HepG2 (cell line): ENCODE results near the gene IFITM5. TPM values are rescaled to one million over a fixed set of nuclear protein-coding genes. Genes with fewer than 3 reads are reported as not detected.

Source experiments
- ATAC-seq: fragments of 200-7000 bp; cut with Tn5 transposase; 3 replicates; pipeline ENCODE4 v1.9.1; 2020; ENCODE audit warnings: mild to moderate bottlenecking, moderate library complexity
- BruUV-seq: library from RNA; stranded (reverse); fragments of 400-500 nt; replicated peaks from 2 replicates; lab custom pipeline; 2021; lab: Mats Ljungman, UMichigan
- CTCF ChIA-PET: fragments of 300-600 bp; formaldehyde crosslinking; extraction: SDS; loops from one replicate; lab custom pipeline; 2021; ENCODE audit warnings: low total read pairs, inconsistent platforms, low intra/inter-chr PET ratio; lab: Yijun Ruan, JAX
- POLR2A ChIA-PET: fragments of 350-600 bp; sonication (Branson Sonifier 250); formaldehyde crosslinking; loops from one replicate; lab custom pipeline; 2020; ENCODE audit warnings: antibody characterized with exemption, inconsistent platforms; lab: Yijun Ruan, JAX
- DNase-seq: peaks from one replicate; pipeline ENCODE4 v3.0.0-alpha.2; 2015; ENCODE audit warnings: low spot score
- FAIRE-seq: peaks from 3 replicates; lab custom pipeline; 2011; peaks lifted over from hg19 to GRCh38; lab: Jason Lieb, UNC
- H2AFZ ChIP-seq: one replicate; pipeline ENCODE4 v1.6.1; 2011; ENCODE audit warnings: low read length, inconsistent platforms
- H3K27ac ChIP-seq: fragments of 300-600 bp; 3 replicates; pipeline ENCODE4 v1.8.0; 2011; ENCODE audit warnings: mixed run types, mild to moderate bottlenecking, mixed read lengths, low read length, inconsistent platforms; ENCODE audit not compliant: insufficient read depth; ENCODE audit errors: extremely low read length
- H3K27me3 ChIP-seq, 2 experiments: fragments of 200-600 bp in 1 of 2; 2 replicates in 1 of 2; 3 replicates in 1 of 2; pipeline versions ENCODE4 v1.6.0 to v1.8.0; 2011; ENCODE audit warnings: low read length in 2 of 2, mild to moderate bottlenecking in 2 of 2, moderate library complexity in 2 of 2, inconsistent platforms in 1 of 2; ENCODE audit not compliant: insufficient read depth in 2 of 2, control insufficient read depth in 1 of 2
- H3K36me3 ChIP-seq, 2 experiments: fragments of 200-600 bp in 1 of 2; replicated peaks in 1 of 2; 2 replicates in 1 of 2; 3 replicates in 1 of 2; pipeline versions ENCODE4 v1.5.1 to v1.8.0; 2011; ENCODE audit warnings: low read length in 2 of 2, inconsistent platforms in 1 of 2; ENCODE audit not compliant: insufficient read depth in 2 of 2, control insufficient read depth in 1 of 2
- H3K4me1 ChIP-seq: 2 replicates; pipeline ENCODE4 v1.5.1; 2012; ENCODE audit warnings: low read length, inconsistent platforms; ENCODE audit not compliant: insufficient read depth
- H3K4me2 ChIP-seq: 2 replicates; pipeline ENCODE4 v1.6.0; 2011; ENCODE audit warnings: low read depth, low read length, inconsistent platforms
- H3K4me3 ChIP-seq, 3 experiments: fragments of 200-600 bp in 1 of 3; sonication (generic), shearing (Covaris generic) in 1 of 3; replicated peaks in 1 of 3; 2 replicates each; pipeline ENCODE4 v1.5.1; 2011 to 2016; ENCODE audit warnings: low read length in 3 of 3, inconsistent platforms in 2 of 3, low read depth in 2 of 3, mild to moderate bottlenecking in 2 of 3, control low read depth in 1 of 3, mixed read lengths in 1 of 3; ENCODE audit not compliant: insufficient read depth in 1 of 3
- H3K79me2 ChIP-seq: one replicate; pipeline ENCODE4 v1.6.1; 2011; ENCODE audit warnings: low read length, inconsistent platforms; ENCODE audit not compliant: insufficient read depth
- H3K9ac ChIP-seq: 2 replicates; pipeline ENCODE4 v1.6.0; 2011; ENCODE audit warnings: mild to moderate bottlenecking, low read depth, low read length, inconsistent platforms; ENCODE audit not compliant: insufficient read depth
- H3K9me3 ChIP-seq: 2 replicates; pipeline ENCODE4 v1.5.1; 2012; ENCODE audit warnings: mild to moderate bottlenecking, low read length
- H4K20me1 ChIP-seq: 2 replicates; pipeline ENCODE4 v1.6.0; 2011; ENCODE audit warnings: inconsistent platforms, mild to moderate bottlenecking, low read length, moderate library complexity; ENCODE audit not compliant: insufficient read depth
- DPF2 ChIP-seq: sonication (generic); formaldehyde crosslinking; IDR thresholded peaks from 2 replicates; pipeline ENCODE4 v1.4.0; 2020; ENCODE audit warnings: mild to moderate bottlenecking, low read depth, missing genetic modification reagents, borderline replicate concordance
- HNRNPLL ChIP-seq: fragments of 200-400 bp; formaldehyde crosslinking; IDR thresholded peaks from 2 replicates; pipeline ENCODE4 v1.6.1; 2017; ENCODE audit warnings: mild to moderate bottlenecking, low read depth, low read length; ENCODE audit not compliant: poor library complexity, severe bottlenecking
- NONO ChIP-seq, 2 experiments: fragments of 450-650 bp in 1 of 2; sonication (generic) in 1 of 2; formaldehyde crosslinking in 1 of 2; IDR thresholded peaks in 1 of 2; conservative IDR thresholded peaks in 1 of 2; 2 replicates each; pipeline versions ENCODE4 v1.6.1 to v1.8.0; 2017 to 2022; ENCODE audit warnings: mild to moderate bottlenecking in 1 of 2, missing genetic modification reagents in 1 of 2, moderate library complexity in 1 of 2
- PLSCR1 ChIP-seq: sonication (generic); formaldehyde crosslinking; IDR thresholded peaks from 2 replicates; pipeline ENCODE4 v1.5.0; 2020; ENCODE audit warnings: missing genetic modification reagents, mild to moderate bottlenecking, borderline replicate concordance
- RELA ChIP-seq: sonication (generic); formaldehyde crosslinking; IDR thresholded peaks from 2 replicates; pipeline ENCODE4 v1.4.0; 2020; ENCODE audit warnings: missing genetic modification reagents
- TCF12 ChIP-seq, 2 experiments: fragments of 450-650 bp in 1 of 2; sonication (generic) in 1 of 2; formaldehyde crosslinking in 1 of 2; IDR thresholded peaks; 2 replicates each; pipeline versions ENCODE4 v1.6.1 to v1.8.0; 2017 to 2022; ENCODE audit warnings: antibody characterized with exemption in 1 of 2, mild to moderate bottlenecking in 1 of 2, missing genetic modification reagents in 1 of 2, moderate library complexity in 1 of 2
- TCF7 ChIP-seq: sonication (generic); IDR thresholded peaks from 2 replicates; pipeline ENCODE4 v1.6.1; 2016; ENCODE audit warnings: antibody characterized with exemption, low read depth
- YEATS4 ChIP-seq: sonication (generic); formaldehyde crosslinking; IDR thresholded peaks from 2 replicates; pipeline ENCODE4 v1.4.0; 2020; ENCODE audit warnings: missing genetic modification reagents, borderline replicate concordance
- ZNF710 ChIP-seq: sonication (generic); formaldehyde crosslinking; IDR thresholded peaks from 2 replicates; pipeline ENCODE4 v1.5.0; 2020; ENCODE audit warnings: mild to moderate bottlenecking, missing genetic modification reagents, borderline replicate concordance
- WGBS: methylation state at CpG from one replicate; pipeline ENCODE4 v1.1.6; 2017; ENCODE audit warnings: low lambda C conversion rate; 5-methylcytosine and 5-hydroxymethylcytosine counted together
- in situ Hi-C: cut with HindIII; loops from 2 replicates; pipeline ENCODE4 v1.10.0; 2017; ENCODE audit warnings: low pct_unique_long_range_greater_than_20kb; ENCODE audit not compliant: extremely low pct_ligation_motif_present
- intact Hi-C: fragments of 100-400 bp; cut with micrococcal nuclease; formaldehyde crosslinking; loops from one replicate; pipeline ENCODE4 v1.10.0; 2022; ENCODE audit not compliant: unreplicated experiment
- polyA plus RNA-seq, 8 experiments: library from polyadenylated mRNA; depleted of rRNA in 3 of 8; stranded (reverse) in 7 of 8; unstranded in 1 of 8; fragments of >200 nt; fragmentation: Illumina TruSeq in 4 of 8; extraction: Trizol in 4 of 8; gene quantifications; 2 replicates each; pipeline versions ENCODE4 v1.2.1 to v1.2.3, GENCODE V29; 2011 to 2016; ENCODE audit warnings: low read depth in 4 of 8, missing spikeins in 1 of 8, mixed read lengths in 1 of 8; ENCODE audit not compliant: insufficient read depth in 1 of 8
- small RNA-seq, 3 experiments: library from RNA; depleted of rRNA; stranded (forward); fragments of <200 nt; gene quantifications; one replicate each; pipeline ENCODE3, GENCODE V24; 2012; ENCODE audit warnings: low read depth in 2 of 3, low replicate concordance in 1 of 3; ENCODE audit not compliant: insufficient read length in 3 of 3, insufficient read depth in 2 of 3
- total RNA-seq, 5 experiments: library from RNA; depleted of rRNA; stranded (reverse); fragments of >200 nt; fragmentation: Illumina TruSeq; extraction: Trizol; gene quantifications; 2 replicates each; pipeline ENCODE4 v1.2.3, GENCODE V29; 2016; ENCODE audit warnings: low read depth in 1 of 5

IFITM5 gene
- total and polyA plus RNA-seq, 2 of the 13 experiments (the other 11 are each of a cell fraction or from before 2014, with no cell fraction given), result not detected

- BruUV-seq, result no TSS peak
- no peaks in the 10 kb centered on the region for H3K4me1 ChIP-seq
- H3K4me2 ChIP-seq, result no peak overlapping the region
- H2AFZ ChIP-seq, result no peak overlapping the region
- TF ChIP-seq DPF2 (no peak), TCF7 (no peak), ZNF710 (CRISPR knock-in tag) (no peak), YEATS4 (no peak), TCF12 (IDR thresholded peaks at IDR 0.05) (no peak), TCF12 (CRISPR knock-in tag; IDR thresholded peaks at IDR 0.05) (no peak), RELA (CRISPR knock-in tag) (no peak), HNRNPLL (no peak), PLSCR1 (CRISPR knock-in tag) (no peak), NONO (IDR thresholded peaks at IDR 0.05) (no peak), NONO (CRISPR knock-in tag; conservative IDR thresholded peaks at IDR 0.05) (no peak)
- H3K9ac ChIP-seq, result no peak overlapping the region
- FAIRE-seq (no peak), ATAC-seq (no peak), DNase-seq (no peak)
- ChIA-PET CTCF (no interaction called here), POLR2A (no interaction called here)
- intact Hi-C loops (no loop called here), in situ Hi-C loops (no loop called here)
- H3K27ac ChIP-seq, result no peak overlapping the region
- H3K36me3 ChIP-seq, result peaks cover 34 to 70% of the 10 kb centered on the region in 2 experiments; a peak in 4 of 5 replicates
- H4K20me1 ChIP-seq, result no peaks in the 10 kb centered on the region
- H3K27me3 ChIP-seq, result no peaks in the 10 kb centered on the region
- no peak overlapping the region for H3K4me3 ChIP-seq
- H3K9me3 ChIP-seq, result no peaks in the 10 kb centered on the region
- no peaks in the 10 kb centered on the region for H3K79me2 ChIP-seq
- WGBS, result 94% methylated on average over 8 of the region's 8 CpGs
Observed at GRCh38 chr11:249062-249461, 50.3 kb downstream of the IFITM5 start.

Small RNAs within 50 kb of the gene (small RNA-seq; reads per million reads assigned to genes)
- 0 reads per million in 3 experiments for gene AC136475.6

Other genes with a start within 250 kb of the IFITM5 start
- gene SCGB1C1, start 106.4 kb downstream of the IFITM5 start, total RNA-seq (2016; rRNA removed; fragmentation: Illumina TruSeq; extraction: Trizol), result not detected in 2 replicates
- not detected in 2 replicates for gene SCGB1C1, start 106.4 kb downstream of the IFITM5 start, polyA plus RNA-seq (2011; rRNA removed)
- gene BET1L, start 92.1 kb downstream of the IFITM5 start, total RNA-seq (2016; rRNA removed; fragmentation: Illumina TruSeq; extraction: Trizol), result 26.2 and 27.3 TPM in 2 replicates
- 59.6 and 62.3 TPM in 2 replicates for gene BET1L, start 92.1 kb downstream of the IFITM5 start, polyA plus RNA-seq (2011; rRNA removed)
- gene RIC8A, start 91.8 kb downstream of the IFITM5 start, total RNA-seq (2016; rRNA removed; fragmentation: Illumina TruSeq; extraction: Trizol), result 62.1 and 65.0 TPM in 2 replicates
- gene RIC8A, start 91.8 kb downstream of the IFITM5 start, polyA plus RNA-seq (2011; rRNA removed), result 63.8 and 84.3 TPM in 2 replicates
- 12.9 and 15.1 TPM in 2 replicates for gene SIRT3, start 63.2 kb downstream of the IFITM5 start, total RNA-seq (2016; rRNA removed; fragmentation: Illumina TruSeq; extraction: Trizol)
- 18.2 and 19.0 TPM in 2 replicates for gene SIRT3, start 63.2 kb downstream of the IFITM5 start, polyA plus RNA-seq (2011; rRNA removed)
- 117 and 172 TPM in 2 replicates for gene PSMD13, start 62.5 kb downstream of the IFITM5 start, total RNA-seq (2016; rRNA removed; fragmentation: Illumina TruSeq; extraction: Trizol)
- gene PSMD13, start 62.5 kb downstream of the IFITM5 start, polyA plus RNA-seq (2011; rRNA removed), result 78.5 and 83.0 TPM in 2 replicates
- gene NLRP6, start 21.1 kb downstream of the IFITM5 start, total RNA-seq (2016; rRNA removed; fragmentation: Illumina TruSeq; extraction: Trizol), result not detected in 2 replicates
- gene NLRP6, start 21.1 kb downstream of the IFITM5 start, polyA plus RNA-seq (2011; rRNA removed), result not detected in 2 replicates
- 1.5 and 5.9 TPM in 2 replicates for gene PGGHG, start 10.4 kb downstream of the IFITM5 start, total RNA-seq (2016; rRNA removed; fragmentation: Illumina TruSeq; extraction: Trizol)
- 14.8 and 17.4 TPM in 2 replicates for gene PGGHG, start 10.4 kb downstream of the IFITM5 start, polyA plus RNA-seq (2011; rRNA removed)
- 10.4 and 13.8 TPM in 2 replicates for gene IFITM2, start 8.3 kb upstream of the IFITM5 start, total RNA-seq (2016; rRNA removed; fragmentation: Illumina TruSeq; extraction: Trizol)
- 267 and 289 TPM in 2 replicates for gene IFITM2, start 8.3 kb upstream of the IFITM5 start, polyA plus RNA-seq (2011; rRNA removed)
- 0.38 TPM in 1 of 2 replicates, not detected in the other for gene IFITM1, start 14.5 kb upstream of the IFITM5 start, total RNA-seq (2016; rRNA removed; fragmentation: Illumina TruSeq; extraction: Trizol)
- gene IFITM1, start 14.5 kb upstream of the IFITM5 start, polyA plus RNA-seq (2011; rRNA removed), result 11.1 and 18.7 TPM in 2 replicates
- gene IFITM3, start 21.3 kb upstream of the IFITM5 start, total RNA-seq (2016; rRNA removed; fragmentation: Illumina TruSeq; extraction: Trizol), result 30.0 and 52.6 TPM in 2 replicates
- 163 and 182 TPM in 2 replicates for gene IFITM3, start 21.3 kb upstream of the IFITM5 start, polyA plus RNA-seq (2011; rRNA removed)
- 24.8 and 50.1 TPM in 2 replicates for gene B4GALNT4, start 70.0 kb upstream of the IFITM5 start, total RNA-seq (2016; rRNA removed; fragmentation: Illumina TruSeq; extraction: Trizol)
- gene B4GALNT4, start 70.0 kb upstream of the IFITM5 start, polyA plus RNA-seq (2011; rRNA removed), result 30.5 and 34.4 TPM in 2 replicates
- 21.1 and 28.7 TPM in 2 replicates for gene PKP3, start 94.7 kb upstream of the IFITM5 start, total RNA-seq (2016; rRNA removed; fragmentation: Illumina TruSeq; extraction: Trizol)
- gene PKP3, start 94.7 kb upstream of the IFITM5 start, polyA plus RNA-seq (2011; rRNA removed), result 18.0 and 25.1 TPM in 2 replicates
- gene SIGIRR, start 115.5 kb upstream of the IFITM5 start, total RNA-seq (2016; rRNA removed; fragmentation: Illumina TruSeq; extraction: Trizol), result 0.80 and 2.1 TPM in 2 replicates
- 1.2 and 2.1 TPM in 2 replicates for gene SIGIRR, start 115.5 kb upstream of the IFITM5 start, polyA plus RNA-seq (2011; rRNA removed)
- gene ANO9, start 142.5 kb upstream of the IFITM5 start, total RNA-seq (2016; rRNA removed; fragmentation: Illumina TruSeq; extraction: Trizol), result 1.5 and 8.9 TPM in 2 replicates
- gene ANO9, start 142.5 kb upstream of the IFITM5 start, polyA plus RNA-seq (2011; rRNA removed), result 14.3 and 19.9 TPM in 2 replicates
- gene PTDSS2, start 150.8 kb upstream of the IFITM5 start, total RNA-seq (2016; rRNA removed; fragmentation: Illumina TruSeq; extraction: Trizol), result 11.3 and 21.7 TPM in 2 replicates
- 26.4 and 37.6 TPM in 2 replicates for gene PTDSS2, start 150.8 kb upstream of the IFITM5 start, polyA plus RNA-seq (2011; rRNA removed)
- gene RNH1, start 207.7 kb upstream of the IFITM5 start, total RNA-seq (2016; rRNA removed; fragmentation: Illumina TruSeq; extraction: Trizol), result 74.1 and 81.3 TPM in 2 replicates
- gene RNH1, start 207.7 kb upstream of the IFITM5 start, polyA plus RNA-seq (2011; rRNA removed), result 36.0 and 51.4 TPM in 2 replicates
- gene HRAS, start 236.1 kb upstream of the IFITM5 start, total RNA-seq (2016; rRNA removed; fragmentation: Illumina TruSeq; extraction: Trizol), result 47.5 and 50.0 TPM in 2 replicates
- gene HRAS, start 236.1 kb upstream of the IFITM5 start, polyA plus RNA-seq (2011; rRNA removed), result 32.9 TPM in 2 replicates
- 0.08 and 0.11 TPM in 2 replicates for gene LRRC56, start 238.0 kb upstream of the IFITM5 start, total RNA-seq (2016; rRNA removed; fragmentation: Illumina TruSeq; extraction: Trizol)
- gene LRRC56, start 238.0 kb upstream of the IFITM5 start, polyA plus RNA-seq (2011; rRNA removed), result 0.29 and 0.46 TPM in 2 replicates